GM12864 (cell line): ENCODE results near the gene MAMDC4.
"Not testable (repeated sequence)": the region's sequence is repeated elsewhere in the genome, so short reads cannot be mapped to it uniquely, and the experiment has no call there.

Experiments
- DNase-seq: peaks from one replicate; pipeline ENCODE4 v3.0.0-alpha.2; 2011; ENCODE audit warnings: low read depth
- H3K4me3 ChIP-seq: 2 replicates; pipeline ENCODE4 v1.5.1; 2011; ENCODE audit warnings: mild to moderate bottlenecking, low read depth, low read length, control low read depth
- CTCF ChIP-seq: IDR thresholded peaks from 2 replicates; pipeline ENCODE4 v1.5.1; 2011; ENCODE audit warnings: low read depth, mild to moderate bottlenecking, moderate library complexity, low read length, control low read depth, inconsistent platforms; ENCODE audit errors: missing control alignments

Gene MAMDC4

GRCh38 chr9:136851941-136852663, at the start of gene MAMDC4:
Gene MAMDC4, plus strand, starts transcription at chr9:136852346. Its CDS starts 71 bp downstream, at chr9:136852417.
- H3K4me3 ChIP-seq: no peak within 1 kb of the TSS
- no peak for TF ChIP-seq CTCF
- no peak for DNase-seq

GRCh38 chr9:136803009-136803550, 49.1 kb upstream of the MAMDC4 start:
- not testable (repeated sequence) for DNase-seq

GRCh38 chr9:136803551-136804508, 48.3 kb upstream of the MAMDC4 start:
- TF ChIP-seq CTCF: no peak
- DNase-seq: no peak
- H3K4me3 ChIP-seq: no peak overlapping the region

More at GRCh38 chr9:136803009-136803550, 49.1 kb upstream of the MAMDC4 start:
- H3K4me3 ChIP-seq: not testable (repeated sequence)

- no peak for DNase-seq
- no peak for TF ChIP-seq CTCF
- no peak overlapping the region for H3K4me3 ChIP-seq
Measured at GRCh38 chr9:136804509-136805206, 47.5 kb upstream of the MAMDC4 start.

- no peak for DNase-seq
- H3K4me3 ChIP-seq: no peak overlapping the region
- TF ChIP-seq CTCF: no peak
Measured at GRCh38 chr9:136805207-136805740, 46.9 kb upstream of the MAMDC4 start.

GRCh38 chr9:136806067-136806466, 46.1 kb upstream of the MAMDC4 start:
- H3K4me3 ChIP-seq: no peak overlapping the region
- no peak for DNase-seq
- no peak for TF ChIP-seq CTCF
